Adipose tissue (tissue), 3 donors: ENCODE results near the gene RCCD1. TPM values are rescaled to one million over a fixed set of nuclear protein-coding genes. Genes with fewer than 3 reads are reported as not detected.

Experiments used
- H3K27ac ChIP-seq: one replicate; pipeline ENCODE4 v1.5.1; 2013; ENCODE audit warnings: low read depth, low read length
- WGBS, 3 donors: extraction: QIAGEN DNeasy Blood & Tissue Kit; methylation state at CpG; one replicate each; pipeline ENCODE4 v1.1.7; 2013; 5-methylcytosine and 5-hydroxymethylcytosine counted together
- polyA plus RNA-seq, 3 donors: library from polyadenylated mRNA; stranded (reverse); fragments of 200-250 nt; gene quantifications; one replicate each; pipeline ENCODE4 v1.2.3, GENCODE V29; 2013
- donor health status: healthy with polysubstance abuse.
- donor health status: Bipolar disorder and iron deficiency.
- donor health status: healthy.

RCCD1 gene
- polyA plus RNA-seq, 3 donors, result 4.8 to 7.9 (median 6.2) TPM

GRCh38 chr15:90956274-90957030, 1.8 kb downstream of the RCCD1 start:
- H3K27ac ChIP-seq, result no peak overlapping the region
- 6 to 10% (median 10%) methylated on average over 55 to 56 of the region's 56 CpGs for WGBS, 3 donors

DNA sequence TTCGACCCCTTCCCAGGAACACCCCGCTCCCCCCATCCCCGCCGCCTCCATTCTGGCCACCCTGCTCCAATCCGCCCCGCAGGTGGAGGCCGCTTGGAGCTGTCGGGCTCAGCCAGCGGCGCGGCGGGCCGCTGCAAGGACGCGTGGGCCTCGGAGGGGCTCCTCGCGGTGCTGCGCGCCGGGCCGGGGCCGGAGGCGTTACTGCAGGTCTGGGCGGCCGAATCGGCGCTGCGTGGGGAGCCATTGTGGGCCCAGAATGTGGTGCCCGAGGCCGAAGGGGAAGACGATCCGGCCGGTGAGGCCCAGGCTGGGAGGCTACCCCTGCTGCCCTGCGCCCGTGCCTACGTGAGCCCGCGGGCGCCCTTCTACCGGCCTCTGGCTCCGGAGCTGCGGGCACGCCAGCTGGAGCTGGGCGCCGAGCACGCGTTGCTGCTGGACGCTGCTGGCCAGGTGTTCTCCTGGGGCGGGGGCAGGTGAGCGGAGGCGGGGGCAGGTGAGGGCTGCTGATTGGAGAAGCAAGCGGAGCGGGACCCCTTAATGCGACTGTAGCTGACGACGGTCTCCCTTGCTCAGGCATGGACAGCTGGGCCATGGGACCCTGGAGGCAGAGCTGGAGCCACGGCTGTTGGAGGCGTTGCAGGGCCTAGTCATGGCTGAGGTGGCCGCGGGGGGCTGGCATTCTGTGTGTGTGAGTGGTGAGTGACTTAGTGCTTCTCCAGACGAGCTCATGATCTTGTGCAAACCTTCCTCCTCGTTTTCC, 2.5 kb downstream of the RCCD1 start:
- 11 to 37% (median 30%) methylated on average over 57 to 63 of the region's 63 CpGs for WGBS, 3 donors
- no peak overlapping the region for H3K27ac ChIP-seq

- no peak overlapping the region for H3K27ac ChIP-seq
- 70 to 92% (median 86%) methylated on average over 6 of the region's 6 CpGs for WGBS, 3 donors
Observed at GRCh38 chr15:90957791-90958190, 3.1 kb downstream of the RCCD1 start.

DNA sequence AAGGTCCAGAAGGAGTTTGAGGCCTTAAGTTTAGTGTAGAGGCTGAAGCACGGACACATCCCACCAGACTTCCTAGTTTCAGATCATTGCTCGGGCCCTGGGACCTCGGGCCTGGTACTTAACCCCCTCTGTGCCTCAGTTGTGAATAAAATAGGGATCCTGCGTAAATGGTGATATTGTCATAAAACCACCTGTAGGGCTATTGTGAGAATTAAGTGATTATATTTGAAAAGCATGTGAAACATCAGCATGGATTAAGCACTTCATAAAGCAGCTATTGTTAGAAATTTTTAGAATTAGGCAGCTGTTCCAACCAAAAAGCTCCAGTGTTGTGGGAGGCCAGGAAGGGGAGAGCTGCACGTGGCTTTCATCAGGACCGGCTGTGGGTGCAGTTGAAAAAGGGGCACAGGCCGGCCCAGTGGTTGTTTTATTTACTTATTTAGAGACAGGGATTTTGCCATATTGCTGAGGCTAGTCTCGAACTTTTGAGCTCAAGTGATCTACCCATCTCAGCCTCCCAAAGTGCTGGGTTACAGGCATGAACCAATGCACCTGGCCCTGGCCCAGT, 4.4 kb downstream of the RCCD1 start:
- WGBS, 3 donors, result 81 to 88% (median 83%) methylated on average over 8 of the region's 8 CpGs
- H3K27ac ChIP-seq, result no peak overlapping the region

- H3K27ac ChIP-seq, result no peak overlapping the region
Observed at GRCh38 chr15:90959894-90960293, 5.2 kb downstream of the RCCD1 start.

GRCh38 chr15:90960298-90961091, 5.8 kb downstream of the RCCD1 start:
- H3K27ac ChIP-seq, result no peak overlapping the region

More at GRCh38 chr15:90959894-90960293, 5.2 kb downstream of the RCCD1 start:
- WGBS, 3 donors, result 69 to 76% (median 71%) methylated on average over 5 of the region's 5 CpGs

GRCh38 chr15:90962021-90962420, 7.3 kb downstream of the RCCD1 start:
- no peak overlapping the region for H3K27ac ChIP-seq
- WGBS, 3 donors, result 78 to 88% (median 85%) methylated on average over 4 of the region's 4 CpGs

More at GRCh38 chr15:90960298-90961091, 5.8 kb downstream of the RCCD1 start:
- WGBS, 3 donors, result 79 to 85% (median 84%) methylated on average over 20 of the region's 20 CpGs

DNA sequence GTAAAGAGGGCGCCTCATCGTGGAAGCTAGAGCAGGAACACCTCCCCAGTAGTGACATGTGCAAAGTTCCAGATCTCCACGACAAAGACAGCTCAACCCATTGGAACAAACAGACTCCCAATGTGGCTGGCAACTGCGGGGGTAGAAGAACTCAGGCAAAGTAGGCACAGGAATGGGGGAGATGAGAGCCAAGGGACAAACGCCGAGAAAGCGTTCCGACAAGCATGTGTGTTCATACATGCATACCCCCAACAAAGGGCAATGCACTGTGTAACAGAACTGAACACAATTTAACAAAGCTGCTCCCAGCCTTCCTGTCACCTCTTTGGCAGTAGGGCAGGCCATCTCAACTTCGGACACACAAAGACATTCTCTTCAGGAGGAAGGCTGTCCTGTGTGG, 11.6 kb downstream of the RCCD1 start:
- 87 to 91% (median 90%) methylated on average over 9 of the region's 9 CpGs for WGBS, 3 donors
- H3K27ac ChIP-seq, result no peak overlapping the region

DNA sequence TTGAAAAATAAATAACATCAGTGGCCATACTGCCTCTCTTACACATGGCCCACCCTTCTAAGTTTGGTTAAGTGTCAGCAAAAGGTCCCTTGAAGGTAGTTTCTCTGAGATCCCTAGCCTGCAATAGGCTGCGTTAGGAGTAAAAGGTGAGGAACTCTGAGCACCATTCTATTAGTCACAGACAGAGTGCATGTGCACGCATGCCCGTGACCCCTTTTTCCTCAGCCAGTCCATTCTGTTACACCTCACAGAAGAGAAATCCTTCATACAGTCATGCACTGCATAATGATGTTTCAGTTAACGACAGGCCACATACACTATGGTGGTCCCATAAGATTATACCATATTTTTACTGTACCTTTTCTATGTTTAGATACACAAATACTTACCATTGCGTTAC, 12.5 kb downstream of the RCCD1 start:
- WGBS, 3 donors, result 86 to 96% (median 93%) methylated on average over 5 of the region's 5 CpGs
- no peak overlapping the region for H3K27ac ChIP-seq

GRCh38 chr15:90968434-90968833, 13.8 kb downstream of the RCCD1 start:
- WGBS, 3 donors, result 88 to 95% (median 91%) methylated on average over 1 of the region's 1 CpG
- H3K27ac ChIP-seq, result no peak overlapping the region

DNA sequence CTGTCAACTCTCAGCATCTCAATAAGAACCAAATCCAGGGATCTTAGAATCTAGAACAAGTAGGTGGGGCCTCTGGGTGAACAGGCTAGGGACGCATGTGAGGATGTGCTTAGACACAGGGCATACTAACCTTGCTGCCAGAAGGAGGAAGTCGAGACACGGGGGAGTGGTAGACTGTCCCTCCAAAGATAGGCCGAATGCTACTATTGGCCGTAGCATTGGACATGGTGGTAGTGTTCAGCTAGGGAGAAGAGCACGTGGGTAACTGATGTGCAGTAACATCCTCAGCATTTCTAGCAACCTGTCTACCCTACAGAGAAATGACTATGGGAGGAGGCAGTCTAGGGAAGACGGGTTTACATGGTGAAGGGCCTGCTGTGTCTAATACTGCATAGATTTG, 15.6 kb downstream of the RCCD1 start:
- H3K27ac ChIP-seq, result no peak overlapping the region
- 92 to 97% (median 93%) methylated on average over 7 of the region's 7 CpGs for WGBS, 3 donors

DNA sequence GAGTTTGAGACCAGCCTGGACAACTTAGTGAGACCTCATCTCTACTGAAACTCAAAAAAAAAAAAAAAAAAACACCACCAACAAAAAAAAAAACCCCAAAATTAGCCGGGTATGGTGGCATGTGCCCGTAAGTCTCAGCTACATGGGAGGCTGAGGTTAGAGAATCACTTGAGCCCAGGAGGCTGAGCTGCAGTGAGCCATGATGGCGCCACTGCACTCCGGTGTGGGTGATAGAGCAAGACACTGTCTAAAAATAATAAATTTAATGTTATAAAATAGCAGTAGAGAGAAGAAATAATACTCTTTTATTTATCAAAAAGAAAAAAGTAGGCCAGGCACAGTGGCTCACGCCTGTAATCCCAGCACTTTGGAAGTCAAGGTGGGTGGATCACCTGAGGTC, 17.4 kb downstream of the RCCD1 start:
- H3K27ac ChIP-seq, result no peak overlapping the region
- 95 to 98% (median 97%) methylated on average over 5 of the region's 5 CpGs for WGBS, 3 donors

DNA sequence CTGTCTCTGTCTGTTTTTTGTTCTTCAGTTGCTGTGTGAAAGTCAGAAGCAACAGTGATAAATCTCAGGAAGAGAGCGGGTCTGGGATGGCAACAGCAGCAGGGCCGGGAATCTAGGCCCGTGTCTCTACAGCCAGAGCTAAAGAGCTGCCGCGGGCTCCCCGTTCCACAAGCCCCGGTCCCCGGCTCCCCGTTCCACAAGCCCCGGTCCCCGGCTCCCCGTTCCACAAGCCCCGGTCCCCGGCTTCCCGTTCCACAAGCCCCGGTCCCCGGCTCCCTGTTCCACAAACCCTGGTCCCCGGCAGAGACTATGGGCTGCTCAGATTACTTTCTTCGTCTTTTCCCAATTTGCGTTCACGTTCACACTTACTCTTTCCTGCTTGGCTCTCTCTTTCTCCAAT, 19.5 kb downstream of the RCCD1 start:
- H3K27ac ChIP-seq, result no peak overlapping the region
- WGBS, 3 donors, result 94 to 98% (median 94%) methylated on average over 18 to 21 of the region's 21 CpGs

- H3K27ac ChIP-seq, result no peak overlapping the region
- 62 to 69% (median 69%) methylated on average over 1 of the region's 1 CpG for WGBS, 3 donors
Observed at GRCh38 chr15:90979582-90979981, 24.9 kb downstream of the RCCD1 start.

- H3K27ac ChIP-seq, result no peak overlapping the region
- 89 to 95% (median 94%) methylated on average over 6 of the region's 6 CpGs for WGBS, 3 donors
Observed at GRCh38 chr15:90981681-90982080, 27.0 kb downstream of the RCCD1 start.

DNA sequence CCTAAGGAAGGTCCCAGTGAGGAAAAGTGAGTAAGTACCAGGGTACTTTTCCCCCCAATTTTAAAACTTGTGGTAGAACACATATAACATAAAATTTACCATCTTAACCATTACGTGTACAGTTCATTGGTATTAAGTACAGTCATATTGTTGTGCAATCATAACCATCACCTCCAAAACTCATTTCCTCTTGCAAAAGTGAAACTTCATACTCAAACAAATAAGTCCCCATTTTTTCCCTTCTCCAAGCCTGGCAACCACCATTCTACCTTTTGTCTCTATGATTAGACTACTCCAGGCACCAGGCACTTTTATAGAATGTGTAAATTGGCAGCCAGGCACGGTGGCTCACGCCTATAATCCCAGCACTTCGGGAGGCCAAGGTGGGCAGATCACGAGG, 27.5 kb downstream of the RCCD1 start:
- 86 to 96% (median 89%) methylated on average over 5 of the region's 5 CpGs for WGBS, 3 donors
- no peak overlapping the region for H3K27ac ChIP-seq

DNA sequence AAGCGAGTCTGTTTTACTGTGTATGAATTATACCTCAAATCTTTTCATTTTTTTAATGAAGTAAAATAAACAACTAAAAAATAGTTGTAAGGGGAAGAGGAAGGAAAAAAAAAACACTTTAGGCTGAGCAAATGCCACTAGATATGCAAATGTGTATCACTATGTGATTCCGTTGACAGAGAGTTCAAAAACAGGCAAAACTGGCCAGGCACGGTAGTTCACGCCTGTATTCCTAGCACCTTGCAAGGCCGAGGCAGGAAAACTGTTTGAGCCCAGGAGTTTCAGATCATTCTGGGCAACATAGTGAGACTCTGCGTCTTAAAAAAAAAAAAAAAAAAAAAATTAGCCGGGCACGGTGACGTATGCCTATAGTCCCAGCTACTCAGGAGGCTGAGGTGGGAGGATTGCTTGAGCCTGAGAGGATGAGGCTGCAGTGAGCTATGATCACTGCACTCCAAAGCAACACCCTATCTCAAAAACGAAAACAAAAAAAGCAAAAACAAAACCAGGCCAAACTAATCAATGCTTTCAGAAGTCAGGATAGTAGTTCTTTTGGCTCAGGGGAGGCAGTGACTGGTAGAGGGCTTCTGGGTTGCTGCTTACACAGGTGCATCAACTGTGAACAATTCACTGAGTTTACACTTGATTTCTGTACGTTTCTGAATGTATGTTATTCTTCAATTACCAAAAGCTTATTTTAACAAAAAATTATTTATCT, 32.3 kb downstream of the RCCD1 start:
- 57 to 91% (median 90%) methylated on average over 10 to 11 of the region's 11 CpGs for WGBS, 3 donors
- H3K27ac ChIP-seq, result no peak overlapping the region

DNA sequence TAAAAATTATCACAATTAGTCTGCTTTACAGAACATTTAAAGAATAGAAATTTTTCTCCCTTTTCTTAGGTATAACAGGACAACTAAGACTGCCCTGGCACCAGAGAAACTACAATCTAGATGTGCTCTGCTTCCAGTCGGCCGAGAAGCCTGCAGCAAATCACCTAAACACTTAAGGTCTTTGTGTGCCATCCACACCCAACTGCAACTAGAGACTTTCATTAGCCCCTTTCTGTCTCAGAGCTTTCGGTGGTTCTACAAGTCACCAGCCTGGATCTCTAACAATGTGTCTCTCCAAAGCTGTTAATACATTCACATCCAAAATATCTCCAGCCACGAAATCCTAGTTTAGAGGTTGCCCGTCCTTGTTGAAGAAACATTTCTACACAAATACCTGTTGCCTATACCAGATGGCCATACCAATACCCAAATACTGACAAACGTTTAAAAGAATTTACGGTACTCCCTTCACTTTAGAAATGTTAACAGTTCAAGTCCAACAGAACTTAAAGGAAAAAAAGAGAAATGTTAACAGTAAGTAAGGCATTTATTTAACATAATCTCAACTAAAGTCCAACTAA, 33.0 kb downstream of the RCCD1 start:
- no peak overlapping the region for H3K27ac ChIP-seq
- WGBS, 3 donors, result 72 to 84% (median 81%) methylated on average over 7 of the region's 7 CpGs
